Measurements from ENCODE around the gene DNAH6. TPM values are rescaled to one million over a fixed set of nuclear protein-coding genes. Genes with fewer than 3 reads are reported as not detected.
A peak's percentile ranks its signal among the peaks of the same experiment; 100 is the strongest.
"Not testable (repeated sequence)": the region's sequence is repeated elsewhere in the genome, so short reads cannot be mapped to it uniquely, and the experiment has no call there.

Gene DNAH6
- total RNA-seq, 2 donors from 2014 or later = 0.69 to 1.6 TPM

GRCh38 chr2:84532291-84532690, 16.0 kb downstream of the DNAH6 start:
- Mint-ChIP-seq H3K27me3 (no peaks in the 10 kb centered on the region), H3K27ac (no peak overlapping the region), H3K4me1 (peaks cover 5% of the 10 kb centered on the region), H3K4me3 (no peak overlapping the region), H3K9me3 (no peaks in the 10 kb centered on the region), H3K36me3 (ENCODE audit: low read depth) (no peaks in the 10 kb centered on the region)
- no peak for ATAC-seq (replicated peaks)

DNA sequence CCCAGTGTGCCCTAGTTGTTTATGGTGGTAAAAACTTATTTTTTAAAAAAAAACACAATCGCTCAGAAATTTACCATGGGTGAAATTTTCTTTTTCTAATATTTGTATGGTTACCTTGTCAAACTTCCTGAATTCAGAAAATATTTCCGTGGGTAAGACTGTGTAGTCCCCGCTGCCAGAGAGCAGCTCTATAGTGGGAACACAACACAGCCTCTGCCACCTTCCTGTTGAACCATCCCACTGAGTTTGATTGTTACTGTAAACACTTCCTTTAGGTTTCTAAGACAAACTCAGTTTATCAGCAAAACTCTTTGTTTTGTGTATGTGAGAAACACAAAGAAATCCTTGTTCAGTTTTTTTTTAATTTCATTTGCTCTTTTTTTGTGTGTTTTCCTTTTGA, 17.9 kb downstream of the DNAH6 start:
- no peaks in the 10 kb centered on the region for H3K9me3 Mint-ChIP-seq
- H3K27me3 Mint-ChIP-seq = no peaks in the 10 kb centered on the region
- H3K27ac Mint-ChIP-seq = no peak overlapping the region
- no peak overlapping the region for H3K4me3 Mint-ChIP-seq
- H3K4me1 Mint-ChIP-seq = peaks cover 8% of the 10 kb centered on the region
- ATAC-seq (replicated peaks) = no peak
- H3K36me3 Mint-ChIP-seq (ENCODE audit: low read depth) = no peaks in the 10 kb centered on the region

DNA sequence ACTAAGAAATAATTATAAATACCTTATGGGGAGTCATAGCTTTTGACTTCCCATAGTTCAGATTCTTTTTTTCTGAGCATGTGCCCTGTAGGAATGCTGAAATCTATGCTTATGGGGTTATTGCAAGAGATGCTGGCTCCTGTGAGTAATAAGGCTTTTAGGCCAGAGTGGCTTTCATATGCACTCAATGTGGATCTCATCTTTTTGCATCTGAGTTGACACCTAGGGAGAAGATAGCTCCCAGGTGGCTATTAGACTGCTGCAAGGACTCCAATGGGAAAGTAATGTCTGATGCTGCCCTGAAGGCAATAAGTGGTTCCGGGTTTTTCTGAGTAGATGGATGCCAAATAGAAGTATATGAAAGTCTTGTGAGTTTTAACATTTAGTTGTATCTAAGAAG, 21.0 kb downstream of the DNAH6 start:
- ATAC-seq (replicated peaks) = no peak
- H3K4me1 Mint-ChIP-seq = peaks cover 20% of the 10 kb centered on the region
- no peak overlapping the region for H3K27ac Mint-ChIP-seq
- H3K9me3 Mint-ChIP-seq = no peaks in the 10 kb centered on the region
- no peak overlapping the region for H3K4me3 Mint-ChIP-seq
- H3K27me3 Mint-ChIP-seq = no peaks in the 10 kb centered on the region
- H3K36me3 Mint-ChIP-seq (ENCODE audit: low read depth) = no peaks in the 10 kb centered on the region

DNA sequence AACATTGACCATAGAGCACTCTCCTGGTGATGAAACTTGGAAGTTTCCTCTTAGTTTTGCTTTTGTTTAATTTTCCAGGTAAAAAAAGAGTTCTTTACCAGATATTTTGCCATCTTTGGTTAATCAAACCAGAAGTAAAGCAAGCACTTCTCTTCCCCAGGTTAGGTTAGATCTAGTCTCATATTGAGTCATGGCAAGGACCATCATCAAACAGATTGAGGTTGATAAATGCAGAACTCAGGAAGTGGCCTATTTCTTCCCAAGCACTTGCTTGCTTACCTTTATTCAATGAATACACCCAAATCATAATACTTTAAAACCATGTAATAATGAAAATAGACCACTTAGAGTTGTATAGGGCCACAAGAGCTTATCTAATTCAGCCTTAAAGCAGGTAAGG, 23.4 kb downstream of the DNAH6 start:
- H3K4me3 Mint-ChIP-seq = peak overlapping the region; percentile 34
- no peaks in the 10 kb centered on the region for H3K36me3 Mint-ChIP-seq (ENCODE audit: low read depth)
- peaks cover 16% of the 10 kb centered on the region for H3K4me1 Mint-ChIP-seq
- H3K9me3 Mint-ChIP-seq = no peaks in the 10 kb centered on the region
- H3K27me3 Mint-ChIP-seq = no peaks in the 10 kb centered on the region
- peak overlapping the region; percentile 24 for H3K27ac Mint-ChIP-seq
- ATAC-seq (replicated peaks) = peak; percentile 85

- Mint-ChIP-seq H3K4me3 (no peak overlapping the region), H3K27me3 (no peaks in the 10 kb centered on the region), H3K27ac (no peak overlapping the region), H3K4me1 (peaks cover 4% of the 10 kb centered on the region), H3K9me3 (no peaks in the 10 kb centered on the region), H3K36me3 (ENCODE audit: low read depth) (no peaks in the 10 kb centered on the region)
- no peak for ATAC-seq (replicated peaks)
Measured at GRCh38 chr2:84545005-84545404, 28.7 kb downstream of the DNAH6 start.

DNA sequence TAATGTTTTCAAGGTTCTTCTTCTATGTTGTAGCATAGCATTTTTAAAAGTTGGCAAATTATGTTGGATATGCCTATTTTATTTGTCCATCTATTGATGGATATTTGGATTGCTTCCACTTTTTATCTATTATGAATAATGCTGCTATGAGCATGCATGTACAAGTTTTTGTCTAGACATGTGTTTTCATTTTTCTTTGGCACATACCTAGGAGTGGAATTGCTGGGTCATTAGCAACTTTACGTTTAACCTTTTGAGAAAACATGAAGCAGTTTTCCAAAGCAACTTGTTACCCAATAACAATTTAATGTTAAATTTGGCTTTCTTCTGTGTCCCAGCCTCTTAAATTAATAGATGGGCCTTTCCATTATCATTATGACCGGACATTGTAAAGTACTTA, 30.3 kb downstream of the DNAH6 start:
- no peaks in the 10 kb centered on the region for H3K4me1 Mint-ChIP-seq
- no peaks in the 10 kb centered on the region for H3K9me3 Mint-ChIP-seq
- no peak for ATAC-seq (replicated peaks)
- no peak overlapping the region for H3K4me3 Mint-ChIP-seq
- H3K27me3 Mint-ChIP-seq = no peaks in the 10 kb centered on the region
- H3K36me3 Mint-ChIP-seq (ENCODE audit: low read depth) = no peaks in the 10 kb centered on the region
- H3K27ac Mint-ChIP-seq = no peak overlapping the region

- Mint-ChIP-seq H3K9me3 (no peaks in the 10 kb centered on the region), H3K4me3 (no peak overlapping the region), H3K36me3 (ENCODE audit: low read depth) (no peaks in the 10 kb centered on the region), H3K4me1 (no peaks in the 10 kb centered on the region), H3K27ac (no peak overlapping the region), H3K27me3 (no peaks in the 10 kb centered on the region)
- ATAC-seq (replicated peaks) = no peak
Measured at GRCh38 chr2:84548303-84548702, 32.0 kb downstream of the DNAH6 start.

- ATAC-seq (replicated peaks) = no peak
- peaks cover 4% of the 10 kb centered on the region for H3K27me3 Mint-ChIP-seq
- no peaks in the 10 kb centered on the region for H3K9me3 Mint-ChIP-seq
- H3K36me3 Mint-ChIP-seq (ENCODE audit: low read depth) = no peaks in the 10 kb centered on the region
- no peak overlapping the region for H3K27ac Mint-ChIP-seq
- no peaks in the 10 kb centered on the region for H3K4me1 Mint-ChIP-seq
- H3K4me3 Mint-ChIP-seq = no peak overlapping the region
Measured at GRCh38 chr2:84550916-84551315, 34.6 kb downstream of the DNAH6 start.

DNA sequence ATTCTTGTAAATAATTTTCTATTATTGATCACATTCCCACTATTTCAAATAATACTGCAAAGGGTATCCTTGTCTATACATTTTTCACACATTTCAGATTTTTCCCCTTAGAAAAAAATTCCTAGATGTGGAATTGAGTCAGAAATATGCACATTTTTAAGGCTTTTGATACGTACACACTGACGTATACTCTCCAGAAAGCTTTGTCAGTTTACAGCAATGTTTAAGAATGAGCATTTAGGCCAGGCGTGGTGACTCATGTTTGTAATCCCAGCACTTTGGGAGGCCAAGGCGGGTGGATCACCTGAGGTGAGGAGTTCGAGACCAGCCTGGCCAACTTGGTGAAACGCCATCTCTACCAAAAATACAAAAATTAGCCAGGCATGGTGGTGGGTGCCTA, 35.2 kb downstream of the DNAH6 start:
- not testable (repeated sequence) for H3K9me3 Mint-ChIP-seq; H3K4me1 Mint-ChIP-seq; ATAC-seq (replicated peaks); H3K27me3 Mint-ChIP-seq; H3K4me3 Mint-ChIP-seq; H3K36me3 Mint-ChIP-seq (ENCODE audit: low read depth); H3K27ac Mint-ChIP-seq

DNA sequence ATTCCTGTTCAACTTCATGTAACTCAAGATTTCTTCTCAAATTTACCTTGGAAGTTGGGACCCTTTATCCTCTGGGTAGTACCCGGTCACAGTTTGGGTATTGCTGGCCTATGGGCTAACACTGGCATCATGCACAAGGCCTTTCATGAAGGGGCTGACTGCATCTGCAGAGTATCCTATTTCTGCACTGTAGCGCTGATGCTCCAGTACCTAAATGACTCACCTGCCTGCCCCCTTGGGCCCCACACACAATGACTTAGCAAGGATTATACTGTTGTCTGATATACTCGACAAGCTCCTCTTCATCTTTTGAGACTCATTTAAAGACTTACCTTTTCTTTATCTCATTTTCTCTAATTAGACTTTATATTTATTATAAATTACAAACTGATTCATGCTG, 39.9 kb downstream of the DNAH6 start:
- no peaks in the 10 kb centered on the region for H3K36me3 Mint-ChIP-seq (ENCODE audit: low read depth)
- peaks cover 9% of the 10 kb centered on the region for H3K9me3 Mint-ChIP-seq
- ATAC-seq (replicated peaks) = peak; percentile 55
- no peak overlapping the region for H3K27ac Mint-ChIP-seq
- H3K27me3 Mint-ChIP-seq = peaks cover 5% of the 10 kb centered on the region
- H3K4me3 Mint-ChIP-seq = no peak overlapping the region
- H3K4me1 Mint-ChIP-seq = no peaks in the 10 kb centered on the region

- H3K27me3 Mint-ChIP-seq = peaks cover 5% of the 10 kb centered on the region
- no peak overlapping the region for H3K4me3 Mint-ChIP-seq
- no peak for ATAC-seq (replicated peaks)
- H3K9me3 Mint-ChIP-seq = peaks cover 15% of the 10 kb centered on the region
- H3K4me1 Mint-ChIP-seq = no peaks in the 10 kb centered on the region
- no peaks in the 10 kb centered on the region for H3K36me3 Mint-ChIP-seq (ENCODE audit: low read depth)
- no peak overlapping the region for H3K27ac Mint-ChIP-seq
Measured at GRCh38 chr2:84559838-84560237, 43.5 kb downstream of the DNAH6 start.

- no peak overlapping the region for H3K4me3 Mint-ChIP-seq
- no peaks in the 10 kb centered on the region for H3K36me3 Mint-ChIP-seq (ENCODE audit: low read depth)
- peaks cover 4% of the 10 kb centered on the region for H3K4me1 Mint-ChIP-seq
- no peaks in the 10 kb centered on the region for H3K27me3 Mint-ChIP-seq
- H3K9me3 Mint-ChIP-seq = no peaks in the 10 kb centered on the region
- ATAC-seq (replicated peaks) = no peak
- no peak overlapping the region for H3K27ac Mint-ChIP-seq
Measured at GRCh38 chr2:84579661-84580060, 63.4 kb downstream of the DNAH6 start.

GRCh38 chr2:84603911-84604310, 87.6 kb downstream of the DNAH6 start:
- Mint-ChIP-seq H3K27ac (no peak overlapping the region), H3K4me1 (no peaks in the 10 kb centered on the region), H3K36me3 (ENCODE audit: low read depth) (no peaks in the 10 kb centered on the region), H3K27me3 (no peaks in the 10 kb centered on the region), H3K4me3 (no peak overlapping the region), H3K9me3 (peaks cover 2% of the 10 kb centered on the region)
- no peak for ATAC-seq (replicated peaks)

DNA sequence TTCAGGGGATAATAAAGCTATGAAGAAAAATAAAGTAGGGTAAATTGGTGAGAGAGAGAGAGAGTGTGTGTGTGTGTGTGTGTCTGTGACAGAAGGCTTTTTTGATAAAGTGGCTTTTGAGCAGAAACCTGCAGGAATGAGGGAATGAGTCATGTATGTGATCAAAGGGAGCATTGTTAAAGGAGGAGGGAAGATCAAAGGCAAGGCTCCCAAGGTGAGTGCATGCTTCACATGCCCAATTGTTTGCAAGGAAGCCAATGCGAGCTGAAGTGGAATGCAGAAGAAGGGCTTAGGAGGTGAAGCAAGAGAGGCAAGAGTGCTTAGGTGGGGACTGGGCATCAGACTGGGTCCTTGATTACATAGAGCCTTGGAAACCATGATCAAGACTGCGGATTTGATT, 96.8 kb downstream of the DNAH6 start:
- no peak overlapping the region for H3K4me3 Mint-ChIP-seq
- H3K9me3 Mint-ChIP-seq = peaks cover 11% of the 10 kb centered on the region
- no peak overlapping the region for H3K27ac Mint-ChIP-seq
- ATAC-seq (replicated peaks) = no peak
- H3K4me1 Mint-ChIP-seq = no peaks in the 10 kb centered on the region
- no peaks in the 10 kb centered on the region for H3K36me3 Mint-ChIP-seq (ENCODE audit: low read depth)
- no peaks in the 10 kb centered on the region for H3K27me3 Mint-ChIP-seq

DNA sequence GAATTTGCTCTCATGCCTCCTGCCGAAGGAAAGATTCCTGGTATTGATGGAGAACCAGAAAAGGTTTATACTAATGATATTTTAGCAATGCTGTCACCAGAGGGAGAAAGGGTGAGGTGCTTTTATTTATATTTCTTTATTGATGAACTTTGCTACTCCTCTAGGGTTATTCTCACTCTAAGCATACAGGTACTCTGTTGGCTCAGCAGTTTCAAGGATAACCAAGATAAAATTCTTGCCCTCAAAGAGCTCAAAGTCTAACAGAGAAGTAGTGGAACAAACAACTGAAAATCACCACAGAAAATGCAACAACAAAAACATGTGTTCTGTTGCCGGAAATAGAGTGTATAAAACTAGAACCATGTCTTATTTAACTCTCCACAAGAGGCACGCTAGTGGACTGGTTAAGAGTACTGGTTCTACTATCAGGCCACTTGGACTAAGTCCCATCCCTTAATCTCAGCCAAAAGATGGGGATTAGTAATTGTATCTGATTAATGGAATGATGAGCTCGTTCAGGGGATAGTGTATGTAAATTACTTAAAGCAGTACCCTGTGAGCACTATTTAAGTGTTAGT, 103.6 kb downstream of the DNAH6 start:
- H3K27ac Mint-ChIP-seq = no peak overlapping the region

DNA sequence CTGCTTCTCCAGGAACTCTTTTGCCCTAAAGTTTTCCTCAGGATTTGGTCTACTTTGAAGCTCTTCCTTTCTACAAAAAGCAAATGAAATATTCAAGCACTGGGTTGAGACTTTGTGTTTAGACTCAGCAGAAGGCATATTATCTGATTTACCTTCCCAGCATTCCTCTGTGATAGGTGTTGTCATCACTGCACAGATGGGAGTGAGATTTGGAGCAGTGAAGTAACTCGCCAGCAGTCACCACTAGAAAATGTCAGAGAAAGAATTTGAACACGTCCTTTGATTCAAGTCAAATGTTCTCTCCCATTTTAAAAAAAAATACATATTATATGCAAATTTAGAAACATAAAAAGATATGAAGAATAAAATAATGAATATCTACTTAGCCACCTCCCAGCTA, 112.2 kb downstream of the DNAH6 start:
- no peak overlapping the region for H3K4me3 Mint-ChIP-seq
- H3K4me1 Mint-ChIP-seq = peaks cover 13% of the 10 kb centered on the region
- H3K36me3 Mint-ChIP-seq (ENCODE audit: low read depth) = no peaks in the 10 kb centered on the region
- H3K9me3 Mint-ChIP-seq = no peaks in the 10 kb centered on the region
- no peak for ATAC-seq (replicated peaks)
- no peak overlapping the region for H3K27ac Mint-ChIP-seq
- H3K27me3 Mint-ChIP-seq = no peaks in the 10 kb centered on the region

More for the DNA sequence above, 103.6 kb downstream of the DNAH6 start:
- no peaks in the 10 kb centered on the region for H3K27me3 Mint-ChIP-seq
- H3K4me3 Mint-ChIP-seq = no peak overlapping the region
- no peaks in the 10 kb centered on the region for H3K36me3 Mint-ChIP-seq (ENCODE audit: low read depth)
- H3K4me1 Mint-ChIP-seq = no peaks in the 10 kb centered on the region
- ATAC-seq (replicated peaks) = no peak
- H3K9me3 Mint-ChIP-seq = peaks cover 2% of the 10 kb centered on the region

All from activated T-helper 17 cell treated with anti-CD3 and anti-CD28 coated beads, Interleukin-2, amount 50 U/mL, for 72 hours (primary cell).